K562 (cell line): ENCODE measurements around the gene SLC29A2. TPM values are rescaled to one million over a fixed set of nuclear protein-coding genes. Genes with fewer than 3 reads are reported as not detected.
A peak's percentile ranks its signal among the peaks of the same experiment; 100 is the strongest.

Source experiments
- CHD2 ChIP-seq: IDR thresholded peaks from 2 replicates; pipeline ENCODE4 v1.6.1; 2011; ENCODE audit warnings: low read depth, low read length
- E2F3 ChIP-seq: fragments of 250-450 bp; sonication (Bioruptor Pico); IDR thresholded peaks from 2 replicates; pipeline ENCODE4 v1.4.0; 2020; ENCODE audit warnings: mild to moderate bottlenecking
- EGR1 ChIP-seq: fragments of 450-650 bp; conservative IDR thresholded peaks from 2 replicates; pipeline ENCODE4 v1.6.1; 2017; ENCODE audit warnings: mild to moderate bottlenecking
- ELF1 ChIP-seq: fragments of 200-800 bp; sonication (Bioruptor generic); IDR thresholded peaks from 2 replicates; pipeline ENCODE4 v1.6.1; 2016; ENCODE audit warnings: missing genetic modification characterization, missing compliant biosample characterization
- FOXM1 ChIP-seq, 2 experiments: fragments of 450-650 bp in 1 of 2; sonication (generic) in 1 of 2; formaldehyde crosslinking in 1 of 2; IDR thresholded peaks; 2 replicates each; pipeline versions ENCODE4 v1.6.1 to v1.9.0; 2017 to 2022; ENCODE audit warnings: low read depth in 2 of 2, mild to moderate bottlenecking in 2 of 2, missing genetic modification reagents in 1 of 2, moderate library complexity in 1 of 2
- HMG20B ChIP-seq: fragments of 250-450 bp; sonication (Bioruptor Pico); IDR thresholded peaks from 2 replicates; pipeline ENCODE4 v1.5.0; 2021; ENCODE audit warnings: mild to moderate bottlenecking
- MAFK ChIP-seq: IDR thresholded peaks from 2 replicates; pipeline ENCODE4 v1.6.1; 2011; ENCODE audit warnings: low read length, improper control_type of control experiment
- NR4A1 ChIP-seq, 2 experiments: fragments of 250-450 bp in 1 of 2; fragments of 450-650 bp in 1 of 2; sonication (Bioruptor Pico) in 1 of 2; IDR thresholded peaks; 2 replicates each; pipeline versions ENCODE4 v1.4.0 to v1.6.1; 2016 to 2020; ENCODE audit warnings: mild to moderate bottlenecking in 2 of 2, missing compliant biosample characterization in 1 of 2, missing genetic modification characterization in 1 of 2, moderate library complexity in 1 of 2
- PHB2 ChIP-seq: fragments of 450-650 bp; IDR thresholded peaks from 2 replicates; pipeline ENCODE4 v1.6.1; 2017; ENCODE audit warnings: low read depth
- SIN3B ChIP-seq: fragments of 450-650 bp; IDR thresholded peaks from 2 replicates; pipeline ENCODE4 v1.6.1; 2017; ENCODE audit warnings: low read depth, mild to moderate bottlenecking, moderate library complexity
- TEAD4 ChIP-seq, 2 experiments: sonication (generic) in 1 of 2; formaldehyde crosslinking in 1 of 2; IDR thresholded peaks; 2 replicates each; pipeline versions ENCODE4 v1.6.1 to v1.8.0; 2012 to 2022; ENCODE audit warnings: borderline replicate concordance in 1 of 2, inconsistent platforms in 1 of 2, low read length in 1 of 2, mild to moderate bottlenecking in 1 of 2, missing genetic modification reagents in 1 of 2
- ZNF384 ChIP-seq: IDR thresholded peaks from 2 replicates; pipeline ENCODE4 v1.6.1; 2012; ENCODE audit warnings: low read depth, low read length, improper control_type of control experiment
- ZNF57 ChIP-seq: fragments of 450-650 bp; formaldehyde crosslinking; IDR thresholded peaks from 2 replicates; pipeline ENCODE4 v1.4.0; 2020; ENCODE audit warnings: mild to moderate bottlenecking, moderate library complexity
- ZNF584 ChIP-seq: fragments of 200-800 bp; sonication (Bioruptor generic); IDR thresholded peaks from 2 replicates; pipeline ENCODE4 v1.6.1; 2016; ENCODE audit warnings: low read depth, mild to moderate bottlenecking, missing genetic modification characterization, missing compliant biosample characterization
- ZSCAN32 ChIP-seq: fragments of 450-650 bp; formaldehyde crosslinking; IDR thresholded peaks from 2 replicates; pipeline ENCODE4 v1.4.0; 2020; ENCODE audit warnings: mild to moderate bottlenecking, moderate library complexity
- ZZZ3 ChIP-seq: fragments of 450-650 bp; IDR thresholded peaks from 2 replicates; pipeline ENCODE4 v1.6.1; 2016; ENCODE audit warnings: antibody characterized with exemption, mild to moderate bottlenecking, moderate library complexity
- polyA plus RNA-seq, 8 experiments: library from polyadenylated mRNA; depleted of rRNA in 4 of 8; stranded (reverse) in 5 of 8; unstranded in 3 of 8; fragments of >200 nt; fragmentation: Nextera tagmentation in 2 of 8; fragmentation: Illumina TruSeq in 1 of 8; extraction: Ambion mirVana in 2 of 8; extraction: Trizol in 1 of 8; gene quantifications; 2 replicates each; pipeline versions ENCODE4 v1.2.1 to v1.2.3, GENCODE V29; 2011 to 2014; ENCODE audit warnings: inconsistent platforms in 1 of 8, missing spikeins in 1 of 8
- total RNA-seq, 7 experiments: library from RNA; depleted of rRNA in 6 of 7; stranded (reverse); fragments of >200 nt in 6 of 7; fragmentation: Illumina TruSeq in 2 of 7; extraction: Trizol in 2 of 7; gene quantifications; 2 replicates each; pipeline versions ENCODE4 v1.2.1 to v1.2.3, GENCODE V29; 2011 to 2021; ENCODE audit warnings: low replicate concordance in 1 of 7
- TF ChIP-seq, protein P1 (sequence below): fragments of 200-800 bp; sonication (Bioruptor generic); IDR thresholded peaks from 2 replicates; pipeline ENCODE4 v1.6.1; 2016; ENCODE audit warnings: missing genetic modification characterization, missing compliant biosample characterization
- TF ChIP-seq, protein P2 (sequence below): sonication (generic); formaldehyde crosslinking; IDR thresholded peaks from 2 replicates; pipeline ENCODE4 v1.8.1; 2022; ENCODE audit warnings: missing genetic modification reagents
- TF ChIP-seq, protein P3 (sequence below): sonication (generic); formaldehyde crosslinking; IDR thresholded peaks from 2 replicates; pipeline ENCODE4 v1.8.0; 2022; ENCODE audit warnings: mild to moderate bottlenecking, missing genetic modification reagents, borderline replicate concordance

The SLC29A2 gene
- total and polyA plus RNA-seq, 9 of the 15 experiments (the other 6 are each of a cell fraction or from before 2014, with no cell fraction given), result 2.4 to 48.6 (median 14.2) TPM

GRCh38 chr11:66344550-66345315 lies 26.8 kb downstream of the SLC29A2 start, which contains the start of gene BRMS1 (continued):
- TF ChIP-seq NR4A1 (CRISPR knock-in tag; IDR thresholded peaks at IDR 0.05) (no peak), NR4A1 (tag; IDR thresholded peaks at IDR 0.05) (0 out of 2 replicates have a peak, but pooled peaks have one; percentile 25), TEAD4 (IDR thresholded peaks at IDR 0.05; ENCODE audit: low read length) (no peak), TEAD4 (CRISPR knock-in tag; IDR thresholded peaks at IDR 0.05; ENCODE audit: borderline replicate concordance) (no peak), ZNF384 (no peak), ELF1 (tag) (peak; percentile 99), PHB2 (no peak), FOXM1 (IDR thresholded peaks at IDR 0.05; ENCODE audit: low read depth) (no peak), FOXM1 (CRISPR knock-in tag; IDR thresholded peaks at IDR 0.05; ENCODE audit: low read depth) (peak; percentile 82; the same call in 1 of the 2 replicates), ZNF584 (CRISPR knock-in tag) (no peak), E2F3 (CRISPR knock-in tag) (no peak), ZZZ3 (no peak), MAFK (0 out of 2 replicates have a peak, but pooled peaks have one; percentile 16), ZSCAN32 (CRISPR knock-in tag) (no peak), HMG20B (CRISPR knock-in tag) (no peak), ZNF57 (CRISPR knock-in tag) (no peak), EGR1 (no peak), CHD2 (peak; percentile 39; the same call in 1 of the 2 replicates), SIN3B (peak; percentile 96)
- TF ChIP-seq, protein P1, sequence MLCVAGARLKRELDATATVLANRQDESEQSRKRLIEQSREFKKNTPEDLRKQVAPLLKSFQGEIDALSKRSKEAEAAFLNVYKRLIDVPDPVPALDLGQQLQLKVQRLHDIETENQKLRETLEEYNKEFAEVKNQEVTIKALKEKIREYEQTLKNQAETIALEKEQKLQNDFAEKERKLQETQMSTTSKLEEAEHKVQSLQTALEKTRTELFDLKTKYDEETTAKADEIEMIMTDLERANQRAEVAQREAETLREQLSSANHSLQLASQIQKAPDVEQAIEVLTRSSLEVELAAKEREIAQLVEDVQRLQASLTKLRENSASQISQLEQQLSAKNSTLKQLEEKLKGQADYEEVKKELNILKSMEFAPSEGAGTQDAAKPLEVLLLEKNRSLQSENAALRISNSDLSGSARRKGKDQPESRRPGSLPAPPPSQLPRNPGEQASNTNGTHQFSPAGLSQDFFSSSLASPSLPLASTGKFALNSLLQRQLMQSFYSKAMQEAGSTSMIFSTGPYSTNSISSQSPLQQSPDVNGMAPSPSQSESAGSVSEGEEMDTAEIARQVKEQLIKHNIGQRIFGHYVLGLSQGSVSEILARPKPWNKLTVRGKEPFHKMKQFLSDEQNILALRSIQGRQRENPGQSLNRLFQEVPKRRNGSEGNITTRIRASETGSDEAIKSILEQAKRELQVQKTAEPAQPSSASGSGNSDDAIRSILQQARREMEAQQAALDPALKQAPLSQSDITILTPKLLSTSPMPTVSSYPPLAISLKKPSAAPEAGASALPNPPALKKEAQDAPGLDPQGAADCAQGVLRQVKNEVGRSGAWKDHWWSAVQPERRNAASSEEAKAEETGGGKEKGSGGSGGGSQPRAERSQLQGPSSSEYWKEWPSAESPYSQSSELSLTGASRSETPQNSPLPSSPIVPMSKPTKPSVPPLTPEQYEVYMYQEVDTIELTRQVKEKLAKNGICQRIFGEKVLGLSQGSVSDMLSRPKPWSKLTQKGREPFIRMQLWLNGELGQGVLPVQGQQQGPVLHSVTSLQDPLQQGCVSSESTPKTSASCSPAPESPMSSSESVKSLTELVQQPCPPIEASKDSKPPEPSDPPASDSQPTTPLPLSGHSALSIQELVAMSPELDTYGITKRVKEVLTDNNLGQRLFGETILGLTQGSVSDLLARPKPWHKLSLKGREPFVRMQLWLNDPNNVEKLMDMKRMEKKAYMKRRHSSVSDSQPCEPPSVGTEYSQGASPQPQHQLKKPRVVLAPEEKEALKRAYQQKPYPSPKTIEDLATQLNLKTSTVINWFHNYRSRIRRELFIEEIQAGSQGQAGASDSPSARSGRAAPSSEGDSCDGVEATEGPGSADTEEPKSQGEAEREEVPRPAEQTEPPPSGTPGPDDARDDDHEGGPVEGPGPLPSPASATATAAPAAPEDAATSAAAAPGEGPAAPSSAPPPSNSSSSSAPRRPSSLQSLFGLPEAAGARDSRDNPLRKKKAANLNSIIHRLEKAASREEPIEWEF (CRISPR knock-in tag), result no peak
- TF ChIP-seq, protein P2, sequence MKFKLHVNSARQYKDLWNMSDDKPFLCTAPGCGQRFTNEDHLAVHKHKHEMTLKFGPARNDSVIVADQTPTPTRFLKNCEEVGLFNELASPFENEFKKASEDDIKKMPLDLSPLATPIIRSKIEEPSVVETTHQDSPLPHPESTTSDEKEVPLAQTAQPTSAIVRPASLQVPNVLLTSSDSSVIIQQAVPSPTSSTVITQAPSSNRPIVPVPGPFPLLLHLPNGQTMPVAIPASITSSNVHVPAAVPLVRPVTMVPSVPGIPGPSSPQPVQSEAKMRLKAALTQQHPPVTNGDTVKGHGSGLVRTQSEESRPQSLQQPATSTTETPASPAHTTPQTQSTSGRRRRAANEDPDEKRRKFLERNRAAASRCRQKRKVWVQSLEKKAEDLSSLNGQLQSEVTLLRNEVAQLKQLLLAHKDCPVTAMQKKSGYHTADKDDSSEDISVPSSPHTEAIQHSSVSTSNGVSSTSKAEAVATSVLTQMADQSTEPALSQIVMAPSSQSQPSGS (CRISPR knock-in tag), result no peak
- TF ChIP-seq, protein P3, sequence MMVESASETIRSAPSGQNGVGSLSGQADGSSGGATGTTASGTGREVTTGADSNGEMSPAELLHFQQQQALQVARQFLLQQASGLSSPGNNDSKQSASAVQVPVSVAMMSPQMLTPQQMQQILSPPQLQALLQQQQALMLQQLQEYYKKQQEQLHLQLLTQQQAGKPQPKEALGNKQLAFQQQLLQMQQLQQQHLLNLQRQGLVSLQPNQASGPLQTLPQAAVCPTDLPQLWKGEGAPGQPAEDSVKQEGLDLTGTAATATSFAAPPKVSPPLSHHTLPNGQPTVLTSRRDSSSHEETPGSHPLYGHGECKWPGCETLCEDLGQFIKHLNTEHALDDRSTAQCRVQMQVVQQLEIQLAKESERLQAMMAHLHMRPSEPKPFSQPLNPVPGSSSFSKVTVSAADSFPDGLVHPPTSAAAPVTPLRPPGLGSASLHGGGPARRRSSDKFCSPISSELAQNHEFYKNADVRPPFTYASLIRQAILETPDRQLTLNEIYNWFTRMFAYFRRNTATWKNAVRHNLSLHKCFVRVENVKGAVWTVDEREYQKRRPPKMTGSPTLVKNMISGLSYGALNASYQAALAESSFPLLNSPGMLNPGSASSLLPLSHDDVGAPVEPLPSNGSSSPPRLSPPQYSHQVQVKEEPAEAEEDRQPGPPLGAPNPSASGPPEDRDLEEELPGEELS (CRISPR knock-in tag), result no peak
